Parathyroid adenoma (tissue), 2 donors: Measurements from ENCODE around the gene GDPD5.

Experiments used
- H2AFZ ChIP-seq: fragments of 300-600 bp; sonication (generic); one replicate; pipeline ENCODE4 v1.7.0; 2017; ENCODE audit warnings: antibody characterized with exemption, mild to moderate bottlenecking
- H3K27ac ChIP-seq: fragments of 300-600 bp; sonication (generic); one replicate; pipeline ENCODE4 v1.7.0; 2017
- H3K27me3 ChIP-seq: fragments of 300-600 bp; sonication (generic); one replicate; pipeline ENCODE4 v1.7.0; 2017; ENCODE audit warnings: low read length; ENCODE audit not compliant: control insufficient read depth, insufficient read depth
- H3K36me3 ChIP-seq: fragments of 300-600 bp; sonication (generic); one replicate; pipeline ENCODE4 v1.7.0; 2017; ENCODE audit warnings: low read length; ENCODE audit not compliant: control insufficient read depth, insufficient read depth
- H3K4me1 ChIP-seq: fragments of 300-600 bp; sonication (generic); one replicate; pipeline ENCODE4 v1.7.0; 2017; ENCODE audit warnings: control low read depth
- H3K4me2 ChIP-seq: fragments of 300-600 bp; sonication (generic); one replicate; pipeline ENCODE4 v1.7.0; 2017; ENCODE audit warnings: low read length
- H3K4me3 ChIP-seq: fragments of 300-600 bp; sonication (generic); one replicate; pipeline ENCODE4 v1.7.0; 2017; ENCODE audit warnings: low read depth, low read length
- H3K79me2 ChIP-seq: fragments of 300-600 bp; sonication (generic); one replicate; pipeline ENCODE4 v1.7.0; 2017; ENCODE audit warnings: control low read depth
- H3K9ac ChIP-seq: fragments of 300-600 bp; sonication (generic); one replicate; pipeline ENCODE4 v1.7.0; 2017; ENCODE audit warnings: mild to moderate bottlenecking
- H3K9me3 ChIP-seq: fragments of 300-600 bp; sonication (generic); one replicate; pipeline ENCODE4 v1.7.0; 2017; ENCODE audit warnings: low read length; ENCODE audit not compliant: control insufficient read depth
- TF ChIP-seq, protein P1 (sequence below): fragments of 300-600 bp; sonication (generic); IDR thresholded peaks from one replicate; pipeline ENCODE4 v1.7.0; 2017; ENCODE audit warnings: antibody characterized with exemption, mild to moderate bottlenecking
- donor health status: primary hyperparathyroidism.

The GDPD5 gene

DNA sequence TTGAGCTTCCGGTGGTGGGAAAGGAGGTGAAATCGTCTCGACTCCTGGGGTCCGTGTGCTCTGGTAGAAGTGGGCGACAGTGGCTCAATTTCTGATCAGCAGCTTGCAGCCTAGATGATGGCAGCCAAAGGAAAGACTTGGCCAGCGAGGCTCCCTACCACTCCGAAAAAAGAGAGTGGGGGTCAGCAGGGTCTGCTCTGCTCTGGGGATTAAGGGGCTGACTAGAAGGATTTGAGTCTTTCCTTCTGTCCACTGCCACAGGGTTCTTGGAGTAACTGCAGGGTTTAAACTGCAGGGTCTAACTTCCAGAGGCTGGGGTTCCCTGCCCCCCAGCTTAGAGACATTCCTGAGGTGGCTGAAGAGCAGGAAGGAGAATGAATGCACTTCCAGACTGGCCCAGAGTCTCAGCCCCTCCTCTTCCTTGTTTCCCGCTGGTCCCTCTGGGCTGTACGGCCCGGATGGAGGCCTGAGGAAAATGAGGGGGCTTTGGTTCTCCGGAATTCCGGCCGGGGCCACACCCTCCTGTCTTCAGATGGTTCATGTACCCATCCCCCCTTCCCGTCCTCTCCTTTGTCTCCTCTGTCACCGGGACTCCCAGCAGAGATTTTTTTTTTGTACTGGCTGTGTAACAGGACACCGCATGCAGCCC, 37.2 kb upstream of the GDPD5 start:
- Histone ChIP-seq H2AFZ (peak overlapping the region; percentile 89), H3K36me3 (no peaks in the 10 kb centered on the region), H3K4me3 (peak overlapping the region; percentile 79), H3K9me3 (no peaks in the 10 kb centered on the region), H3K27me3 (no peaks in the 10 kb centered on the region), H3K27ac (peak overlapping the region; percentile 98), H3K4me1 (peaks cover 11% of the 10 kb centered on the region), H3K79me2 (peaks cover 3% of the 10 kb centered on the region), H3K9ac (peak overlapping the region; percentile 53), H3K4me2 (peak overlapping the region; percentile 71)
- TF ChIP-seq, protein P1, sequence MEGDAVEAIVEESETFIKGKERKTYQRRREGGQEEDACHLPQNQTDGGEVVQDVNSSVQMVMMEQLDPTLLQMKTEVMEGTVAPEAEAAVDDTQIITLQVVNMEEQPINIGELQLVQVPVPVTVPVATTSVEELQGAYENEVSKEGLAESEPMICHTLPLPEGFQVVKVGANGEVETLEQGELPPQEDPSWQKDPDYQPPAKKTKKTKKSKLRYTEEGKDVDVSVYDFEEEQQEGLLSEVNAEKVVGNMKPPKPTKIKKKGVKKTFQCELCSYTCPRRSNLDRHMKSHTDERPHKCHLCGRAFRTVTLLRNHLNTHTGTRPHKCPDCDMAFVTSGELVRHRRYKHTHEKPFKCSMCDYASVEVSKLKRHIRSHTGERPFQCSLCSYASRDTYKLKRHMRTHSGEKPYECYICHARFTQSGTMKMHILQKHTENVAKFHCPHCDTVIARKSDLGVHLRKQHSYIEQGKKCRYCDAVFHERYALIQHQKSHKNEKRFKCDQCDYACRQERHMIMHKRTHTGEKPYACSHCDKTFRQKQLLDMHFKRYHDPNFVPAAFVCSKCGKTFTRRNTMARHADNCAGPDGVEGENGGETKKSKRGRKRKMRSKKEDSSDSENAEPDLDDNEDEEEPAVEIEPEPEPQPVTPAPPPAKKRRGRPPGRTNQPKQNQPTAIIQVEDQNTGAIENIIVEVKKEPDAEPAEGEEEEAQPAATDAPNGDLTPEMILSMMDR = no peak

DNA sequence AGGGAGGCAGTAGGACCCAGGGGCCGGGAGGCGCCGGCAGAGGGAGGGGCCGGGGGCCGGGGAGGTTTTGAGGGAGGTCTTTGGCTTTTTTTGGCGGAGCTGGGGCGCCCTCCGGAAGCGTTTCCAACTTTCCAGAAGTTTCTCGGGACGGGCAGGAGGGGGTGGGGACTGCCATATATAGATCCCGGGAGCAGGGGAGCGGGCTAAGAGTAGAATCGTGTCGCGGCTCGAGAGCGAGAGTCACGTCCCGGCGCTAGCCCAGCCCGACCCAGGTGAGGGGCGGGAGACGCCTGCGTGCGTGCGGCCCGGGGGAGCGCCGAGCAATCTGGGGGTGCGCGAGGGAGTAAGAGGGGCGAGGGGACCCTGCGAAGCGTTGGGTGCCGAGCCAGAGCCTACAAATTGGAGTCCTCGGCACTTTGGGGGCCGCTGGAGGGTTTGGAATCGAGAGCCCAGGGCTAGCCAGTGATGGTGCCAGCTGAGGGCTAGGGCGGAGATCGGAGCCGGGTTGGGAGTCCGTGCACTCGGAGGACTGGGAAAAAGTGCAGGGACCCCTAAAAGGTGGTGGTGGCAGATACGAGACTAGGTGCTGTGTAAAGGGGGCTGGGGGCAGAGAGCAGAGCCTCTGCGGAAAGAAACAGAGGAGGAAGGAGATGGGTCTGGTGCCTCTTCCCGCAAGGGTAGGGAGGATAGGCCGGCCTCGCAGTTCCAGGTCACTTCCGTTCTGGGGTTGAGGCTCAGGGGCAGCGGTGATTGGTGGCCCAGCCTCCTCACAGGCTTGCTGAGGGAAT, 36.5 kb upstream of the GDPD5 start, which contains the start of gene SERPINH1:
SERPINH1 (plus strand) TSS at position 206 of the 788 bp plus-strand sequence. CDS start 4,097 bp downstream, outside the sequence.
- H3K36me3 ChIP-seq = no peaks in the 10 kb centered on the region
- H3K9ac ChIP-seq = peak within 1 kb of the TSS; percentile 87
- H3K4me2 ChIP-seq = peak within 1 kb of the TSS; percentile 71
- no peaks in the 10 kb centered on the region for H3K27me3 ChIP-seq
- TF ChIP-seq, protein P1 = no peak
- H3K4me1 ChIP-seq = peaks cover 11% of the 10 kb centered on the region
- H3K27ac ChIP-seq = peak within 1 kb of the TSS; percentile 98
- H2AFZ ChIP-seq = peak within 1 kb of the TSS; percentile 89
- H3K79me2 ChIP-seq = peaks cover 3% of the 10 kb centered on the region
- peak within 1 kb of the TSS; percentile 79 for H3K4me3 ChIP-seq
- no peaks in the 10 kb centered on the region for H3K9me3 ChIP-seq

DNA sequence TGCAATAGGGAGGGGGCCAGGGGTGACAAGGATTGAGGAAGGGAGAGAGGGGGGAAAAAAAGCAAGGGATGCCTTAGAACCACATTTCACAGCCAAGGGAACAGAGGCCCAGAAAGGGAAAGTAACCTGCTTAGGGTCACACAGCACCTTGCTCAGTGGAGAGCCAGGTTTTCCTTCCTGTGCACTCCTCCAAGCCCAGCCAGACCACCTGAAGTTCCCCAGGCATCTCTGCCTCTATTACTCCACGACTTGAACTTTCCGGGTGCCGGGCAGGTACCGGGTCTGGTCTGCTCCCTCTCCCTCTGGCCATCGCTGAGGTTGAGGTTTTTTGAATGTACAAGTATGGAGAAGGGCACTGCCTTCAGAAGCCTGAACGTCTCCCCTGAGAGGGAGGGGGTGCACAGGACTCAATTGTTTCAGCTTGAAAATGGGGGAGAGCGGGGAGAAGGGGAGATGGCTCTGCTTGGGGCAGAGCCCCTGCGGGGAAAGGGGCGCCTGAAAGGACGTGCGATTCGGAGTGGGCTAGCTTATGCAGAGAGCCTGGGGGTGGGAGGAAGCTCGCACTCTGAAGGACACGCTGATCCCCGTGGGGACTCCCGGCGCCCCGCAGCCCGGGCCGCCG, 35.8 kb upstream of the GDPD5 start:
- Histone ChIP-seq H3K36me3 (no peaks in the 10 kb centered on the region), H3K4me2 (peak overlapping the region; percentile 71), H3K9me3 (no peaks in the 10 kb centered on the region), H3K9ac (peak overlapping the region; percentile 87), H3K27me3 (no peaks in the 10 kb centered on the region), H3K4me1 (peaks cover 11% of the 10 kb centered on the region), H3K79me2 (peaks cover 3% of the 10 kb centered on the region), H3K4me3 (peak overlapping the region; percentile 79), H2AFZ (peak overlapping the region; percentile 89), H3K27ac (peak overlapping the region; percentile 98)
- TF ChIP-seq, protein P1 = no peak

DNA sequence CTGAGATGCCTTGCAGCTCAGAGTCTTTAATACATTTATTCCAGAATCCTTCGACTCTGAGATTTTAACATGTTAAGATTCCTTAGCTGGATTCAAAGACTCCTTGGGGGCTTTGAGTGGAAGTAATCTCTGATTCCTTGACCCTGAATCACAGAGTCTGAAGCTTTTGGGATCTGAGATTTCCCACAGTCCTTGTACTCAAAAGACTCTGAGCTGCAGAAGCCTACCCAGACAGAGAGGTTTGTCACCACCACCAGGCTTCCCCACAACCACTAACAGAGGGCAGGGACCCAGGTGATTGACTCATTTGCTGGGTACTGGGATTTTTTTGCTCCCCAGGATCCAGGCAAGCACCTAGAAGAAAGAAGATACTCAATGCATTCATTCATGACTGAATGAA, 34.9 kb upstream of the GDPD5 start:
- peaks cover 3% of the 10 kb centered on the region for H3K79me2 ChIP-seq
- no peak overlapping the region for H3K27ac ChIP-seq
- peaks cover 11% of the 10 kb centered on the region for H3K4me1 ChIP-seq
- no peaks in the 10 kb centered on the region for H3K9me3 ChIP-seq
- no peaks in the 10 kb centered on the region for H3K27me3 ChIP-seq
- no peak overlapping the region for H3K4me2 ChIP-seq
- no peaks in the 10 kb centered on the region for H3K36me3 ChIP-seq
- peak overlapping the region; percentile 74 for H2AFZ ChIP-seq
- H3K9ac ChIP-seq = no peak overlapping the region
- no peak overlapping the region for H3K4me3 ChIP-seq
- TF ChIP-seq, protein P1 = no peak
